Measurements from ENCODE around the gene POLE.

DNA sequence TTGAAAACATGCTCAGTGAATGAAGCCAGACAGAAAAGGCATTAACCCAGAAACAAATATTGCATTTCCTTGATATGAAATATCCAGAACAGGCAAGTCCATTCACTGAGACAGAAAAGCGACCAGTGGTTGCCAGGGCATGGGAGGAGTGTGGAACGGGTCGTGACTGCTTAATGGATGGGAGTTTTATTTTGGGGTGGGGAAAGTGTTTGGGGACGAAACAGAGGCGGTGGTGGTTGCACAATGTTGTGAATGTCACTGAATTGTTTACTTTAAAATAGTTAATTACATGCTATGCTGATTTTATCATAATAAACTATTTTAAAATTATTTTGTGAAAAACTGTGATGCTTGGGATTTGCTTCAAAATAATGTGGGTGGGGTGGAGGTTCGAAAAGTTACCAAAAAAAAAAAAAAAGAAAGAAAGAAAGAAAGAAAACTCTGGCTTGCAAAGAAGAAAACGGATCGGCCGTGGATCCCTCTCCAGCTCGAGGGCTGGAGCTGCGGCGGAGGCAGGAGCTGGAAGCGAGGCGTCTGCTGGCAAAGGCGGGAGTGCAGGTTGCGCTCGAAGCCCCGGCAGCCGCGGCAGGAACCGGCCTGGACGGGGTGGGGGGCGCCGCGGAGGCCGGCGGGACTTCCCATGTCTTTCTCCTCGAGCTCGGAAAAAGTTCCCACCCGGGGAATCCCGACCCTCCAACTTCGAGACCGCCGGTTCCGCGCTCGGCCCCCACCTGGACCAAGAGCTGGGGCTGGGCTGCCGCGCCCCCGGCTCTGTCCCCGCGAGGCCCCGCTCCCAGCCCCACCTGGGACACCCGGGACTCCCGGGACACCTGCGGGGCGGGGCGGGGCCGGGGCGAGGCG is 69.1 kb downstream of the POLE start:
- no peak for TF ChIP-seq MYC (IDR thresholded peaks at IDR 0.05; ENCODE audit: low read depth, low read length)
- TF ChIP-seq, protein P1, sequence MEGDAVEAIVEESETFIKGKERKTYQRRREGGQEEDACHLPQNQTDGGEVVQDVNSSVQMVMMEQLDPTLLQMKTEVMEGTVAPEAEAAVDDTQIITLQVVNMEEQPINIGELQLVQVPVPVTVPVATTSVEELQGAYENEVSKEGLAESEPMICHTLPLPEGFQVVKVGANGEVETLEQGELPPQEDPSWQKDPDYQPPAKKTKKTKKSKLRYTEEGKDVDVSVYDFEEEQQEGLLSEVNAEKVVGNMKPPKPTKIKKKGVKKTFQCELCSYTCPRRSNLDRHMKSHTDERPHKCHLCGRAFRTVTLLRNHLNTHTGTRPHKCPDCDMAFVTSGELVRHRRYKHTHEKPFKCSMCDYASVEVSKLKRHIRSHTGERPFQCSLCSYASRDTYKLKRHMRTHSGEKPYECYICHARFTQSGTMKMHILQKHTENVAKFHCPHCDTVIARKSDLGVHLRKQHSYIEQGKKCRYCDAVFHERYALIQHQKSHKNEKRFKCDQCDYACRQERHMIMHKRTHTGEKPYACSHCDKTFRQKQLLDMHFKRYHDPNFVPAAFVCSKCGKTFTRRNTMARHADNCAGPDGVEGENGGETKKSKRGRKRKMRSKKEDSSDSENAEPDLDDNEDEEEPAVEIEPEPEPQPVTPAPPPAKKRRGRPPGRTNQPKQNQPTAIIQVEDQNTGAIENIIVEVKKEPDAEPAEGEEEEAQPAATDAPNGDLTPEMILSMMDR (IDR thresholded peaks at IDR 0.05; ENCODE audit: low read depth, low read length), result no peak
- TF ChIP-seq, protein P2, sequence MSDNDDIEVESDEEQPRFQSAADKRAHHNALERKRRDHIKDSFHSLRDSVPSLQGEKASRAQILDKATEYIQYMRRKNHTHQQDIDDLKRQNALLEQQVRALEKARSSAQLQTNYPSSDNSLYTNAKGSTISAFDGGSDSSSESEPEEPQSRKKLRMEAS (IDR thresholded peaks at IDR 0.05; ENCODE audit: low read depth, low read length), result no peak
